Transverse colon (tissue), 4 donors: Measurements from ENCODE around the gene SAMD13.

Experiments
- CTCF ChIP-seq, 5 experiments: fragments of 200-600 bp in 3 of 5; fragments of 450-650 bp in 2 of 5; sonication (generic) in 3 of 5; IDR thresholded peaks; 1 replicate in 2 of 5; 2 replicates in 3 of 5; pipeline ENCODE4 v1.5.1; 2016 to 2017; ENCODE audit warnings: antibody characterized with exemption in 5 of 5, inconsistent platforms in 3 of 5, mild to moderate bottlenecking in 2 of 5, moderate library complexity in 1 of 5
- EP300 ChIP-seq: sonication (generic); formaldehyde crosslinking; IDR thresholded peaks from one replicate; pipeline ENCODE4 v1.6.1; 2017; ENCODE audit warnings: antibody characterized with exemption, low read depth
- POLR2A ChIP-seq: fragments of 450-650 bp; IDR thresholded peaks from one replicate; pipeline ENCODE4 v1.6.1; 2016; ENCODE audit warnings: antibody characterized with exemption, mild to moderate bottlenecking, moderate library complexity
- POLR2AphosphoS5 ChIP-seq, 3 donors: sonication (generic); formaldehyde crosslinking; IDR thresholded peaks; one replicate each; pipeline ENCODE4 v1.6.1; 2016; ENCODE audit warnings: antibody characterized with exemption in 3 of 3

- TF ChIP-seq EP300 (no peak), CTCF (IDR thresholded peaks at IDR 0.05) (no peak), POLR2A (no peak), POLR2AphosphoS5 (IDR thresholded peaks at IDR 0.05) (no peak)
Measured at GRCh38 chr1:84293766-84294165, 7.7 kb upstream of the SAMD13 start.
